ENCODE data around the gene SALL1.

SALL1 gene

GRCh38 chr16:51150888-51151320, at the start of gene SALL1:
Gene SALL1 (minus strand): TSS chr16:51151270. CDS start chr16:51151241, 29 bp downstream.
- no peak for TF ChIP-seq POLR2A (IDR thresholded peaks at IDR 0.05; ENCODE audit: low read depth, low read length)
- FAIRE-seq (no peak), DNase-seq (ENCODE audit: insufficient read length, low spot score) (no peak)

- DNase-seq (ENCODE audit: insufficient read length, low spot score) (no peak), FAIRE-seq (no peak)
- no peak for TF ChIP-seq POLR2A (IDR thresholded peaks at IDR 0.05; ENCODE audit: low read depth, low read length)
Observed at GRCh38 chr16:51200793-51201192, 49.7 kb upstream of the SALL1 start.

GRCh38 chr16:51197953-51198748, 47.1 kb upstream of the SALL1 start:
- DNase-seq (ENCODE audit: insufficient read length, low spot score) (no peak), FAIRE-seq (no peak)
- TF ChIP-seq POLR2A (IDR thresholded peaks at IDR 0.05; ENCODE audit: low read depth, low read length) = no peak

- FAIRE-seq = no peak
- TF ChIP-seq POLR2A (IDR thresholded peaks at IDR 0.05; ENCODE audit: low read depth, low read length) = no peak
- no peak for DNase-seq (ENCODE audit: insufficient read length, low spot score)
Observed at GRCh38 chr16:51193879-51194278, 42.8 kb upstream of the SALL1 start.

- TF ChIP-seq POLR2A (IDR thresholded peaks at IDR 0.05; ENCODE audit: low read depth, low read length) = no peak
- no peak for FAIRE-seq
- no peak for DNase-seq (ENCODE audit: insufficient read length, low spot score)
Observed at GRCh38 chr16:51184702-51185433, 33.8 kb upstream of the SALL1 start.

GRCh38 chr16:51181503-51181811, 30.4 kb upstream of the SALL1 start:
- no peak for FAIRE-seq
- DNase-seq (ENCODE audit: insufficient read length, low spot score) = no peak

GRCh38 chr16:51180719-51181502, 29.8 kb upstream of the SALL1 start:
- TF ChIP-seq POLR2A (IDR thresholded peaks at IDR 0.05; ENCODE audit: low read depth, low read length) = no peak
- FAIRE-seq (no peak), DNase-seq (ENCODE audit: insufficient read length, low spot score) (no peak)

More at GRCh38 chr16:51181503-51181811, 30.4 kb upstream of the SALL1 start:
- TF ChIP-seq POLR2A (IDR thresholded peaks at IDR 0.05; ENCODE audit: low read depth, low read length) = no peak

GRCh38 chr16:51175081-51175480, 24.0 kb upstream of the SALL1 start:
- FAIRE-seq (no peak), DNase-seq (ENCODE audit: insufficient read length, low spot score) (no peak)
- no peak for TF ChIP-seq POLR2A (IDR thresholded peaks at IDR 0.05; ENCODE audit: low read depth, low read length)

- no peak for TF ChIP-seq POLR2A (IDR thresholded peaks at IDR 0.05; ENCODE audit: low read depth, low read length)
- DNase-seq (ENCODE audit: insufficient read length, low spot score) (no peak), FAIRE-seq (no peak)
Observed at GRCh38 chr16:51172368-51172767, 21.3 kb upstream of the SALL1 start.

GRCh38 chr16:51168755-51169154, 17.7 kb upstream of the SALL1 start:
- no peak for FAIRE-seq
- DNase-seq (ENCODE audit: insufficient read length, low spot score) = no peak
- no peak for TF ChIP-seq POLR2A (IDR thresholded peaks at IDR 0.05; ENCODE audit: low read depth, low read length)

- DNase-seq (ENCODE audit: insufficient read length, low spot score) (no peak), FAIRE-seq (no peak)
- TF ChIP-seq POLR2A (IDR thresholded peaks at IDR 0.05; ENCODE audit: low read depth, low read length) = no peak
Observed at GRCh38 chr16:51167170-51167895, 16.3 kb upstream of the SALL1 start.

- TF ChIP-seq POLR2A (IDR thresholded peaks at IDR 0.05; ENCODE audit: low read depth, low read length) = no peak
- DNase-seq (ENCODE audit: insufficient read length, low spot score) = no peak
- no peak for FAIRE-seq
Observed at GRCh38 chr16:51166541-51166940, 15.5 kb upstream of the SALL1 start.

GRCh38 chr16:51166091-51166490, 15.0 kb upstream of the SALL1 start:
- FAIRE-seq (no peak), DNase-seq (ENCODE audit: insufficient read length, low spot score) (no peak)
- TF ChIP-seq POLR2A (IDR thresholded peaks at IDR 0.05; ENCODE audit: low read depth, low read length) = no peak

- FAIRE-seq = no peak
- DNase-seq (ENCODE audit: insufficient read length, low spot score) = no peak
- no peak for TF ChIP-seq POLR2A (IDR thresholded peaks at IDR 0.05; ENCODE audit: low read depth, low read length)
Observed at GRCh38 chr16:51165043-51165442, 14.0 kb upstream of the SALL1 start.
